Retinal pigment epithelial cell (primary cell): ENCODE data around the gene PIGA.

Source experiments
- DNase-seq: peaks from one replicate; pipeline ENCODE4 v3.0.0-alpha.2; 2010; ENCODE audit warnings: low read depth
- H3K4me3 ChIP-seq: 2 replicates; pipeline ENCODE4 v1.5.1; 2011; ENCODE audit warnings: mild to moderate bottlenecking, low read length, control low read depth, moderate library complexity
- TF ChIP-seq, protein P1 (sequence below): conservative IDR thresholded peaks from 2 replicates; pipeline ENCODE4 v1.5.1; 2011; ENCODE audit warnings: low read depth, low read length, control low read depth, inconsistent platforms

The PIGA gene

DNA sequence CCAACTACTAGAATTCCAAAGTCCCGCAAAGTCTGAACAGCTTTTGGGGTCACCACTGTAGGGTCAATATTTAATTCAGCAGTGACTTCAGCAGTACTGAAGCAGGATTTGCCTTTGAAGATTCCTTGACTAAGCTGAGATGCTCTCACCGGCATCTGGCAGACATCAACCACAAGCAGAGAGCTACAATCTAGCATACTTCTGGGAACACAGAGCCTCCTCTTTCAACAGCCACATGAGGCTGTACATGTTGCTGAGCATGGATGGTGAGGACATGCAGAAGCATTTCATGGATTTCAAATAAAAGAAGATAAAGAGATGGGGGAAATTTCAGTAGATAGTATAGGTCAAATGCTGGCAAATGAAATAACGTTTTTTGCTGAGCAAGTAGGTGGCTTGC, 13.3 kb downstream of the PIGA start:
- DNase-seq: no peak
- no peak overlapping the region for H3K4me3 ChIP-seq
- TF ChIP-seq, protein P1, sequence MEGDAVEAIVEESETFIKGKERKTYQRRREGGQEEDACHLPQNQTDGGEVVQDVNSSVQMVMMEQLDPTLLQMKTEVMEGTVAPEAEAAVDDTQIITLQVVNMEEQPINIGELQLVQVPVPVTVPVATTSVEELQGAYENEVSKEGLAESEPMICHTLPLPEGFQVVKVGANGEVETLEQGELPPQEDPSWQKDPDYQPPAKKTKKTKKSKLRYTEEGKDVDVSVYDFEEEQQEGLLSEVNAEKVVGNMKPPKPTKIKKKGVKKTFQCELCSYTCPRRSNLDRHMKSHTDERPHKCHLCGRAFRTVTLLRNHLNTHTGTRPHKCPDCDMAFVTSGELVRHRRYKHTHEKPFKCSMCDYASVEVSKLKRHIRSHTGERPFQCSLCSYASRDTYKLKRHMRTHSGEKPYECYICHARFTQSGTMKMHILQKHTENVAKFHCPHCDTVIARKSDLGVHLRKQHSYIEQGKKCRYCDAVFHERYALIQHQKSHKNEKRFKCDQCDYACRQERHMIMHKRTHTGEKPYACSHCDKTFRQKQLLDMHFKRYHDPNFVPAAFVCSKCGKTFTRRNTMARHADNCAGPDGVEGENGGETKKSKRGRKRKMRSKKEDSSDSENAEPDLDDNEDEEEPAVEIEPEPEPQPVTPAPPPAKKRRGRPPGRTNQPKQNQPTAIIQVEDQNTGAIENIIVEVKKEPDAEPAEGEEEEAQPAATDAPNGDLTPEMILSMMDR: no peak

DNA sequence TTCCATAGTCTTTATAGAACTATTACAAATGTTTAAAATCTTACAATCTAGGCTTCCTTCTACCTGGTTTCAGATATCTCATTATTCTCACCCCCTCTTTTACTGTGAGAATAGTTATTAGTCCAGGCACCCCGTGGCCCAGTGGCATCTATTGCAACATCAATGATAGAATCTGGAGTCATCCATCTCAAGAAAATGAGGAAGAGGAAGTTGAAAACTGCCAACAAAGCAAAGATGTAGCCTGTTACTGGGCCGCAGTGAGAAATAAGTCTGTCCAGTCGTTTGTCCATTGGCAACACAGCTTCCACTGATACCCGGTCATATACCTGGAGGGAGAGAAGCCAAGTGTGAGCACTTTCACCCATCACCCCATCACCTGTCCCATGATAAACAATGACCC, 13.9 kb downstream of the PIGA start:
- DNase-seq: no peak
- no peak overlapping the region for H3K4me3 ChIP-seq
- TF ChIP-seq, protein P1: no peak

DNA sequence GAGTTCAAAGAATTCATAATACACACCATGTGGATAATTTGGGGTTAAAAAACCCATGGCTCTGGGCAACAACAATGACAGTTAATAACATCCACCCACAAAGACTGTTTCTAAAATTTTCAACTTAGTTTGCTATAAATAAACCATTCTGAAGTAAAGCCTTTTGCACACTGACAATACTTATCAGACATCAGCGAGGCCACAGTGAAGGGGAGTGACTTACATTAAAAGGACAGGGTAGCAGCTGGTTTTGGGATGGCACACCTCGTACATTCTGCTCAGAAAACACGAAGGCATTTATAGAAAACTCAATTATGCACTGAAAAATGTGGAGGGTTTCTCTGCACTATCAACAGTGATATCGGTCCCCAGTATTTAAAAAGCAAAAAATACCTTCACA, 15.0 kb downstream of the PIGA start:
- TF ChIP-seq, protein P1: no peak

DNA sequence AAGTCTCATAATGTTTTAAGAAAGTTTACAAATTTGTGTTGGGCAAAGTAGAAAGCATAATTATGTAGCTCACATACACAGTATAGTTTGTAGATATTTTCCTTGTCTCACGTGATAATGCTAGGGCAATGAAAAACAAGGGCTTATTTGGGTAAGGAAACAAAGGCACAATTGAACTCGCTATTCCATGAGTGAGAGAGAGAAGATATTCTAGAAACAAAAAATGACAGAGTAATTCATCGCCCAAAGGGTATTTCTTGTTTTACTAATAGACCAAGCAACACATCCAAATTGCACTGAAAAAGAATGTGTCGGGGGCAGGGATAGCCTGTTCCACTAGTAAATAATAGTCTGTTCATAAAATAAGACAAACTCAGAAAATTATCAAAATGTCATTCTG, 16.2 kb downstream of the PIGA start:
- TF ChIP-seq, protein P1: no peak
- DNase-seq: no peak

More for the DNA sequence above, 15.0 kb downstream of the PIGA start:
- no peak for DNase-seq
- no peak overlapping the region for H3K4me3 ChIP-seq

DNA sequence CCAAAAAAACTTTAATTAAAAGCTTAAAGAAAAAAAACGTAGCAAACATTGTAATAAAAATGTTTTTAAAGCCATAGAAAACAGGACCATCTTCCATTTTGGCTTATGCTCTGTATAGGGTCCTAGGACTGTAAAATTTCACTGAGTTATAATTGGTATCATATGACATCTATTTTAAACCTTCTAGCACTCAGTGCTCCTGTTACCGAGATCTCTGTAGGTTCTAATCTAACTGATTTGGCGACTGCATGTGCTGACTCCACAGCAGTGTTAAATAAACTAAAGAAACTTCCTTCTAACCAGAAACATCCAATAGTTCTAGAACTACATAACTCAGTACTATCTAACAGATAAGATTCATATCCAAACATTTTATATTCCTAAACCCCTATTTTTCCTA, 19.8 kb downstream of the PIGA start, which contains the start of gene ASB11:
TSS of gene ASB11 (minus strand) at position 132 of the 400 bp plus-strand sequence. CDS start at position 97, 35 bp downstream.
- no peak for DNase-seq
- H3K4me3 ChIP-seq: no peak within 1 kb of the TSS
- TF ChIP-seq, protein P1: no peak

More for the DNA sequence above, 16.2 kb downstream of the PIGA start:
- H3K4me3 ChIP-seq: no peak overlapping the region

DNA sequence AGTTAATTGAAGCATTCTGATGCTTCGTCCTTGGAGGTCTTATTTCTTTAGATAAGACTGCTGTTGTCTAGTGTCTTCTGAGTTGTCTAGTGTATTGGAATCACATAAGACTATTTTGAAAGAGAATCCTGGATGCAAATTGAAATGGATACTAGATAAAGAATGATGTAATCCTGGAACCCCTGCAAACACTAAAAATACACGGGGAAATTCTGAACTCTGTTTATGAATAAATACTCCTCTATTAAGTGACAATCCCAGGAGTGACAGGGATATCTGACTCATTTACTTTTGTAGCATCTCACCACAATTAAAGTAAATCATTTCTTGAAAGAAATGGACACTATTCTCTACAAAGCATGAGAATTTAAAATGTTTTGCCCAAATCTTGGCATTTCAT, 20.9 kb downstream of the PIGA start:
- H3K4me3 ChIP-seq: no peak overlapping the region
- TF ChIP-seq, protein P1: no peak
- DNase-seq: no peak

DNA sequence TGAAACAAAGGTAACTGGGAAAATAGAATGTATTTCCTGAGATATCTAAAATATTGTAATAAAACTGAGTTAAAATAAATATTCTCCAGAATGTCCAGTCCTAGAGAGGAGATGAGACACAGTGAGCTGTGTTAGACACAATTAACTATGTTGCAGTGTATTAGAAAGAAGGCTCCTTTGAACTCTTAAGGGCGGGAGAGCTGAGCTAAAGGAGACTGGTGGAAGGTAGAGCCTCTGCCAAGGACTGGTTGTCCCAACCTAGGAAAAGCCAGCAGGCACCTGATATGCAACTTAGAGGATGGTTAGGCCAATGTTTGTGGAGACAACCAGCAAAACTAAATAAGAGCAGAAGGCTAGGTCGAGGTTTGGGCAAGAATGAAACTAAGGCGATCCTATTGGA, 24.2 kb downstream of the PIGA start:
- DNase-seq: no peak
- no peak overlapping the region for H3K4me3 ChIP-seq
- TF ChIP-seq, protein P1: no peak
